IMR-90 (cell line): ENCODE data around the gene ADARB2. TPM values are rescaled to one million over a fixed set of nuclear protein-coding genes. Genes with fewer than 3 reads are reported as not detected.

Experiments used
- ATAC-seq: fragments of 200-7000 bp; cut with Tn5 transposase; 2 replicates; pipeline ENCODE4 v1.9.1; 2020; ENCODE audit warnings: low read depth, mild to moderate bottlenecking, moderate library complexity
- BruUV-seq: library from RNA; stranded (reverse); fragments of 400-500 nt; replicated peaks from 2 replicates; lab custom pipeline; 2021; lab: Mats Ljungman, UMichigan
- CTCF ChIA-PET: fragments of 300-600 bp; formaldehyde crosslinking; extraction: SDS; loops from one replicate; lab custom pipeline; 2021; ENCODE audit warnings: antibody characterized with exemption; lab: Yijun Ruan, JAX
- POLR2A ChIA-PET: fragments of 300-600 bp; sonication (Branson Sonifier 250); formaldehyde crosslinking; loops from one replicate; lab custom pipeline; 2022; ENCODE audit warnings: antibody characterized with exemption; ENCODE audit not compliant: unreplicated experiment; lab: Charles Lee
- DNase-seq: peaks from one replicate; pipeline ENCODE4 v3.0.0; 2013
- H2AFZ ChIP-seq: replicated peaks from 2 replicates; pipeline ENCODE3; 2013; ENCODE audit warnings: low read length, mild to moderate bottlenecking; ENCODE audit not compliant: poor library complexity
- H2AK5ac ChIP-seq: 2 replicates; pipeline ENCODE4 v1.6.1; 2013; ENCODE audit warnings: low read depth, low read length, inconsistent platforms
- H2AK9ac ChIP-seq: replicated peaks from 2 replicates; pipeline ENCODE3; 2013; ENCODE audit warnings: mild to moderate bottlenecking, low read depth, low read length, moderate library complexity; ENCODE audit not compliant: poor library complexity
- H2BK120ac ChIP-seq: 2 replicates; pipeline ENCODE4 v1.6.1; 2013; ENCODE audit warnings: low read depth, low read length, inconsistent platforms
- H2BK15ac ChIP-seq: 3 replicates; pipeline ENCODE4 v1.6.1; 2013; ENCODE audit warnings: low read depth, low read length, inconsistent platforms
- H2BK20ac ChIP-seq: 2 replicates; pipeline ENCODE4 v1.6.1; 2013; ENCODE audit warnings: low read depth, mild to moderate bottlenecking, inconsistent platforms, low read length, moderate library complexity
- H2BK5ac ChIP-seq: 2 replicates; pipeline ENCODE4 v1.6.1; 2013; ENCODE audit warnings: mild to moderate bottlenecking, low read depth, low read length, inconsistent platforms; ENCODE audit not compliant: poor library complexity, severe bottlenecking
- H3K14ac ChIP-seq: replicated peaks from 2 replicates; pipeline ENCODE4 v1.6.1; 2013; ENCODE audit warnings: low read depth, low read length, inconsistent platforms
- H3K18ac ChIP-seq: 2 replicates; pipeline ENCODE4 v1.6.1; 2013; ENCODE audit warnings: low read depth, low read length, control low read depth
- H3K23ac ChIP-seq: 2 replicates; pipeline ENCODE4 v1.6.1; 2013; ENCODE audit warnings: low read depth, low read length, inconsistent platforms
- H3K27ac ChIP-seq: 2 replicates; pipeline ENCODE4 v1.5.1; 2013; ENCODE audit warnings: mild to moderate bottlenecking, control low read depth, low read length; ENCODE audit not compliant: insufficient read depth
- H3K27me3 ChIP-seq: 2 replicates; pipeline ENCODE4 v1.6.1; 2013; ENCODE audit warnings: low read length; ENCODE audit not compliant: control insufficient read depth, insufficient read depth
- H3K36me3 ChIP-seq: 2 replicates; pipeline ENCODE4 v1.6.1; 2013; ENCODE audit warnings: low read length, mixed read lengths; ENCODE audit not compliant: control insufficient read depth, insufficient read depth
- H3K4ac ChIP-seq: 2 replicates; pipeline ENCODE4 v1.6.1; 2013; ENCODE audit warnings: low read depth, low read length, inconsistent platforms
- H3K4me1 ChIP-seq: 2 replicates; pipeline ENCODE4 v1.6.1; 2013; ENCODE audit warnings: low read length, mixed read lengths; ENCODE audit not compliant: control insufficient read depth, insufficient read depth
- H3K4me2 ChIP-seq: 2 replicates; pipeline ENCODE4 v1.6.1; 2013; ENCODE audit warnings: low read depth, mild to moderate bottlenecking, control low read depth, low read length, moderate library complexity
- H3K4me3 ChIP-seq: 2 replicates; pipeline ENCODE4 v1.5.1; 2013; ENCODE audit warnings: low read depth, mild to moderate bottlenecking, control low read depth, low read length, moderate library complexity; ENCODE audit not compliant: insufficient read depth
- H3K56ac ChIP-seq: 2 replicates; pipeline ENCODE4 v1.6.1; 2013; ENCODE audit warnings: low read length, inconsistent platforms; ENCODE audit not compliant: insufficient read depth; ENCODE audit errors: extremely low read depth
- H3K79me1 ChIP-seq, 2 experiments: 2 replicates each; pipeline ENCODE4 v1.6.1; 2013; ENCODE audit warnings: low read length in 2 of 2, inconsistent platforms in 1 of 2, low read depth in 1 of 2
- H3K9ac ChIP-seq: 2 replicates; pipeline ENCODE4 v1.6.1; 2013; ENCODE audit warnings: low read depth, low read length, control low read depth
- H3K9me1 ChIP-seq: 2 replicates; pipeline ENCODE4 v1.6.1; 2013; ENCODE audit warnings: low read length, inconsistent platforms; ENCODE audit not compliant: insufficient read depth
- H3K9me3 ChIP-seq: 2 replicates; pipeline ENCODE4 v1.6.1; 2013; ENCODE audit warnings: low read length; ENCODE audit not compliant: control insufficient read depth, insufficient read depth
- H4K20me1 ChIP-seq: 2 replicates; pipeline ENCODE4 v1.6.1; 2013; ENCODE audit warnings: low read length, inconsistent platforms; ENCODE audit not compliant: insufficient read depth
- H4K5ac ChIP-seq: 2 replicates; pipeline ENCODE4 v1.6.1; 2013; ENCODE audit warnings: mild to moderate bottlenecking, low read depth, low read length, control low read depth
- H4K8ac ChIP-seq, 2 experiments: 2 replicates each; pipeline ENCODE4 v1.6.1; 2013; ENCODE audit warnings: low read depth in 2 of 2, low read length in 2 of 2, control low read depth in 1 of 2, inconsistent platforms in 1 of 2
- H4K91ac ChIP-seq: 2 replicates; pipeline ENCODE4 v1.6.1; 2013; ENCODE audit warnings: low read depth, low read length, inconsistent platforms; ENCODE audit not compliant: insufficient read depth
- BHLHE40 ChIP-seq: fragments of 150-350 bp; IDR thresholded peaks from 2 replicates; pipeline ENCODE4 v1.6.1; 2016; ENCODE audit warnings: mild to moderate bottlenecking, low read depth, low read length
- CEBPB ChIP-seq: IDR thresholded peaks from 2 replicates; pipeline ENCODE4 v1.6.1; 2012; ENCODE audit warnings: low read depth, low read length, improper control_type of control experiment
- CTCF ChIP-seq: conservative IDR thresholded peaks from 2 replicates; pipeline ENCODE4 v1.5.1; 2012; ENCODE audit warnings: mild to moderate bottlenecking, low read depth, low read length, improper control_type of control experiment
- ELK1 ChIP-seq: fragments of 150-350 bp; IDR thresholded peaks from 2 replicates; pipeline ENCODE4 v1.6.1; 2016; ENCODE audit warnings: low read depth, mild to moderate bottlenecking, low read length, moderate library complexity, borderline replicate concordance
- FOS ChIP-seq: fragments of 150-350 bp; IDR thresholded peaks from 2 replicates; pipeline ENCODE4 v1.6.1; 2016; ENCODE audit warnings: low read depth, low read length
- MAFK ChIP-seq: IDR thresholded peaks from 2 replicates; pipeline ENCODE4 v1.6.1; 2012; ENCODE audit warnings: low read depth, low read length, improper control_type of control experiment
- MXI1 ChIP-seq: IDR thresholded peaks from 2 replicates; pipeline ENCODE4 v1.6.1; 2012; ENCODE audit warnings: low read depth, mild to moderate bottlenecking, low read length, moderate library complexity, borderline replicate concordance
- NFE2L2 ChIP-seq: fragments of 150-350 bp; IDR thresholded peaks from 2 replicates; pipeline ENCODE4 v1.6.1; 2016; ENCODE audit warnings: low read depth, mild to moderate bottlenecking, low read length
- POLR2A ChIP-seq: IDR thresholded peaks from 2 replicates; pipeline ENCODE4 v1.6.1; 2012; ENCODE audit warnings: mild to moderate bottlenecking, low read depth, low read length
- RAD21 ChIP-seq: IDR thresholded peaks from 2 replicates; pipeline ENCODE4 v1.6.1; 2012; ENCODE audit warnings: low read length, improper control_type of control experiment
- RCOR1 ChIP-seq: IDR thresholded peaks from 2 replicates; pipeline ENCODE4 v1.6.1; 2012; ENCODE audit warnings: mild to moderate bottlenecking, low read length, improper control_type of control experiment; ENCODE audit not compliant: insufficient replicate concordance
- RFX5 ChIP-seq: IDR thresholded peaks from 2 replicates; pipeline ENCODE4 v1.8.0; 2012; ENCODE audit warnings: low read depth, mild to moderate bottlenecking, low read length, moderate library complexity
- SMC3 ChIP-seq: fragments of 150-350 bp; IDR thresholded peaks from 2 replicates; pipeline ENCODE4 v1.6.1; 2016; ENCODE audit warnings: low read depth, mild to moderate bottlenecking, antibody characterized with exemption, low read length, moderate library complexity
- WGBS, 2 experiments: methylation state at CpG; one replicate each; pipeline versions ENCODE4 v1.1.5 to v1.1.7; 2013; ENCODE audit warnings: missing lambda C conversion rate in 2 of 2; ENCODE audit not compliant: insufficient read length in 1 of 2; ENCODE audit errors: extremely low coverage in 2 of 2; 5-methylcytosine and 5-hydroxymethylcytosine counted together
- dilution Hi-C: fragments of 300-500 bp; cut with HindIII; formaldehyde crosslinking; loops from one replicate; pipeline ENCODE4 v1.14.3; 2018; ENCODE audit warnings: low sequenced_read_pairs; ENCODE audit not compliant: unreplicated experiment
- in situ Hi-C: fragments of 300-500 bp; cut with MboI; formaldehyde crosslinking; loops from 3 replicates; pipeline ENCODE4 v1.14.3; 2019; ENCODE audit warnings: low sequenced_read_pairs, inconsistent platforms, mixed read lengths
- intact Hi-C: fragments of 100-400 bp; cut with micrococcal nuclease; formaldehyde crosslinking; loops from 2 replicates; pipeline ENCODE4 v1.10.0; 2022
- polyA plus RNA-seq, 3 experiments: library from polyadenylated mRNA; depleted of rRNA; stranded (reverse); fragments of >200 nt; gene quantifications; 2 replicates each; pipeline ENCODE4 v1.2.3, GENCODE V29; 2012; ENCODE audit warnings: low replicate concordance in 1 of 3
- total RNA-seq: library from RNA; depleted of rRNA; stranded (reverse); fragments of >200 nt; gene quantifications from 2 replicates; pipeline ENCODE4 v1.2.3, GENCODE V29; 2012
- TF ChIP-seq, protein P1 (sequence below): fragments of 150-350 bp; IDR thresholded peaks from 2 replicates; pipeline ENCODE4 v1.6.1; 2017; ENCODE audit warnings: mild to moderate bottlenecking, antibody characterized with exemption, low read length, low read depth

ADARB2 gene
- total and polyA plus RNA-seq, 2 of the 4 experiments (the other 2 are of a cell fraction) = not detected

DNA sequence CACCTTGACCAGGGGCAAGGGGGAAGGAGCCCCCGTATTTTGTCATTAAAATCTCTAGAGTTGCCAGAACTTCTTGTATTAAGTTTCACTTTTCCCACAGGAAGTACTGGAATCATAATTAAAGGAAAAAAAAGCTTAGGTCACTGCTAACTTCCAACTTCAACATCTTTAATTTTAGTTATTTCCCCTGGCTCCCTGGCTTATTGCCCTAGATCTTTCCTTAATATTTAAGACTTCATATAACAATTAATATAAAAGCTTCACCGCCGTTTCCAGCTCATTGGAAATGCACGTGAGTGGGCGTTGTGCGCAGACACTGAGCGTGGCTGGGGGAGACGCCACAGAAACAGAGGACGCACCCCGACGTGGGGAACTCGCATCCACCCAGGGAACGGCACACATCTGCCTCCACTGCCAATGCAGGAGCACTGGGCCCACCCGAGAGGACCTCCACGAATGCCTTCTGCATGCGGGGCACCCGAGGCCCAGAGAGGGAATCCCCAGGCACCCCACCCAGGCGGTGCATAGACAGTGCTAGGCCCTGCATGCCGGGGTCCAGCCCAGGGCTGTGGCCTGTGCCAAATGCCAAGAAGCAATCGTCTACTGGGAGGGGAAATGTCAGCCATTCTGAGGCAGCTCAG lies 72.2 kb downstream of the ADARB2 start:
- Histone ChIP-seq H4K20me1 (no peaks in the 10 kb centered on the region), H3K27ac (no peak overlapping the region), H4K5ac (no peak overlapping the region), H3K4me2 (no peak overlapping the region), H3K36me3 (no peaks in the 10 kb centered on the region), H4K8ac (no peak overlapping the region), H3K4me1 (no peaks in the 10 kb centered on the region), H3K9me3 (peaks cover 54% of the 10 kb centered on the region), H3K9ac (no peak overlapping the region), H2AK9ac (no peak overlapping the region), H2AK5ac (no peak overlapping the region), H3K14ac (no peak overlapping the region), H3K18ac (no peak overlapping the region), H3K4ac (no peak overlapping the region), H2BK5ac (no peak overlapping the region), H3K4me3 (no peak overlapping the region), H3K27me3 (no peaks in the 10 kb centered on the region), H3K79me1 (no peaks in the 10 kb centered on the region), H3K56ac (no peak overlapping the region), H4K91ac (no peak overlapping the region), H2BK15ac (no peak overlapping the region), H2AFZ (no peak overlapping the region), H2BK20ac (no peak overlapping the region), H3K9me1 (no peaks in the 10 kb centered on the region), H2BK120ac (no peak overlapping the region), H3K23ac (no peak overlapping the region)
- in situ Hi-C loops (no loop called here), intact Hi-C loops (no loop called here), dilution Hi-C loops (no loop called here)
- ChIA-PET POLR2A (no interaction called here), CTCF (no interaction called here)
- 74% methylated on average over 6 of the region's 20 CpGs; no CpG with 5 or more reads in 1 of the 2 experiments for WGBS, 2 experiments
- ATAC-seq = no peak
- no TSS peak for BruUV-seq
- TF ChIP-seq RAD21 (no peak), SMC3 (no peak), RCOR1 (no peak), ELK1 (no peak), MAFK (no peak), NFE2L2 (no peak), POLR2A (no peak), MXI1 (no peak), RFX5 (no peak), CTCF (no peak), BHLHE40 (no peak), FOS (no peak), CEBPB (no peak)
- TF ChIP-seq, protein P1, sequence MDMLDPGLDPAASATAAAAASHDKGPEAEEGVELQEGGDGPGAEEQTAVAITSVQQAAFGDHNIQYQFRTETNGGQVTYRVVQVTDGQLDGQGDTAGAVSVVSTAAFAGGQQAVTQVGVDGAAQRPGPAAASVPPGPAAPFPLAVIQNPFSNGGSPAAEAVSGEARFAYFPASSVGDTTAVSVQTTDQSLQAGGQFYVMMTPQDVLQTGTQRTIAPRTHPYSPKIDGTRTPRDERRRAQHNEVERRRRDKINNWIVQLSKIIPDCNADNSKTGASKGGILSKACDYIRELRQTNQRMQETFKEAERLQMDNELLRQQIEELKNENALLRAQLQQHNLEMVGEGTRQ = no peak
- DNase-seq = no peak
